Fibroblast of mammary gland (primary cell): Measurements from ENCODE around the gene PCSK6.
A peak's percentile ranks its signal among the peaks of the same experiment; 100 is the strongest.

ENCODE experiments used
- DNase-seq: peaks from one replicate; pipeline ENCODE4 v3.0.0-alpha.2; 2010; ENCODE audit warnings: low read depth
- H3K4me3 ChIP-seq: 2 replicates; pipeline ENCODE4 v1.5.1; 2011; ENCODE audit warnings: low read depth, mild to moderate bottlenecking, low read length, moderate library complexity; ENCODE audit not compliant: control insufficient read depth
- CTCF ChIP-seq: conservative IDR thresholded peaks from 2 replicates; pipeline ENCODE4 v1.5.1; 2011; ENCODE audit warnings: low read depth, low read length, inconsistent platforms; ENCODE audit not compliant: control insufficient read depth, insufficient read depth

The PCSK6 gene

DNA sequence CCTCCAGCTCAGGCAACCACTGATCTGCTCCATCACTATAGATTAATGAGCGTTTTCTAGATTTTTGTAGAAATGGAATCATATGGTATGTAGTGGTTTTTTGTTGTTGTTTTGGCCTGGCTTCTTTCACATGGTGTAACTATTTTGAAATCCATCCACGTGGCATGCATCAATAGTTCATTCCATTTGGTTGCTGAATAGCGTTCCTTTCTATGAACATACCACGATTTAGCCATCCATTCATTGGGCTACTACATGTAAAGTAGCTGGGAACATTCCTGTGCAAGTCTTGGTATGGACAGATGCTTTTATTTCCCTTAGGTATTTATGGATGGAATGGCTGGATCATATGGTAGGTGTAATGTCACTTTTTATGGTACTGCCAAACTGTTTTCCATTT, 227.0 kb downstream of the PCSK6 start:
- no peak for DNase-seq
- no peak overlapping the region for H3K4me3 ChIP-seq
- no peak for TF ChIP-seq CTCF

DNA sequence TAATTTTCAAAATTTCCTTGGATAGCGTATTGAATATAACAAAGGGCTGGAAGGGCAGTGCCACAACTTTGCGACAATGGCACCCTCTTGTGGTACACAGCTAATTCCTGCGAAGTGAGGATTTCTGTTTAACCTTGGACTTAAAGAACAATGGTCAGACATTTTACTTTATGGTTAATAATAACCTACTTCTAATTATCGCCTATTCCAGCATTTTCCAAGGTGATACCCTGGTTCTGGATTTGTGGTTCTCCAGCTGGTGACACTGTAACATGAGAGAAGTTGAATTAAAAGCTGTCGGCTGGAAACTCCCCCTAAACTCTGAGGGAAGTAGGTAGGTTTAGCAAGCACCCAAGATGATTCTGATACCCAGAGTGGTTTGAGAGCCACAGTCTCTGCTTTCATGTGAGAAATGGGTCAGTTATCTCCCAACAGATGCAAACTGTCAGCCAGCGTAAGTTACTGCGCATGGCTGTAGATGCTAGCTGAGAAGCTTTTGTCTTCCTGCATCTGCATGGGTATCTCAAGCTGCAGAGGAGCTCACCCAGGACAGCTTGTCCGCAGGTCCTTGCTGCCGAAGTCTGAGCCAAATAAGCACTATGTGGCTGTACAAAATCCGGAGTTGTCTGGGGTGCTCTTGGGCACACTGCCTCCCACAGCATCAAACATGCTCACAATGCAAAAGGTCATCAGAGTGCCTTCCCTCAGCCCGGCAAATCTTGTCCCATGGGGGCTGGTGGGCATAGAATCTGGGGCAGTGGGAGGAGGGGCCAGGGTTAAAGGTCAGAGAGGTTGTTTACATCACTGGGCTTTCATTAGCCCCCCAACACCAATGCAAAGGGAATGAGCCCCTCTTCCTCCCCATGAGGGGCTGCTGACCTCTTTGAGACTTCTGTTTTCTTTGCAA, 231.0 kb downstream of the PCSK6 start:
- no peak overlapping the region for H3K4me3 ChIP-seq
- DNase-seq = peak; percentile 80
- TF ChIP-seq CTCF = peak; percentile 90

DNA sequence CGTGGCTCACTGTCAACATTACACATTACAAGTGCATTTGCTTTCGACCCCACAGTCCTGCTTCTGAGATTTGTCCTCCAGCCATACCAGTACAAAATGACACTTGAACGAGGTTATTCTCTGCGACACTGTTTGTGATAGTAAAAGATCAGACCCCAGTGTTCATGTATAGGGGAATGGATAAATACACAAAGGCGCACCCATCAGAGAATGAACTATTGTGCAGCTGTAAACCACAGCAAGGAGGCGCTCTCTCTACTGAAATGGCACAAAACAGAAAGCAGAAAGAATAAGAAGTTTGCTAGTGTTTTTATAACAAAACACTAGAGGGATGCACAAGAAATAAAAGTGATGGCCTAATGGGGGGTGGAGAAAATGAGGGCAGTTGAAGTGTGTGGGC, 232.8 kb downstream of the PCSK6 start:
- DNase-seq = no peak
- H3K4me3 ChIP-seq = no peak overlapping the region

DNA sequence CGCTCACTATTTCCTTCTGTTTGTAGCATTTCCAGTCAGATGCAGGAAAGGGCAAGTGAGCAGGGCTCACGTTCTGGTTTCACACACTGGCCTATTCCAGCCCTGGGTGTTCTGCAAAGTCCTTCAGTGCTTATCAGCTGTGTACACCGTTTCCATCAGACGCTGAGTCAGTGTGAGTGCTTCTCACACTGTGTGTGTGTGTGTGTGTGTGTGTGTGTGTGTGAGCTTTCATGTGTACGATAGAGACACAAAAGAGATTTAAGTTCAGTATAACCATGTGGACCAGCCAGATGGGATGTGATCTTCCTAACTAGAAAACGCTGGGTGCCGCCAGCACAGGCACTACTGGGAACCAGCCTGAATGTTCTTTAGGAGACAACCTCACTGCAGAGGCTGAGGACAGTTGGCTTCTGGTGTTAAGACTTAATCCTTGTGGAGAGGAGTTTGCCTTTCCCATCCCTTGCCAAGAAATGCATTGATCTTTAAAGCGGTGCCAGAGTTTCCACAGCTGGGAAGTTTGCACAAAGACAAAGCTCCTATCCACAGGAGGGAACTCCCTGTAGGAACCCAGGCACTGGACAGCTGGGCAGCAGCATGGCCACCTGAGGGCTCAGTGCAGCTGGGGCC, 233.8 kb downstream of the PCSK6 start:
- DNase-seq = peak; percentile 67
- TF ChIP-seq CTCF = no peak
- H3K4me3 ChIP-seq = no peak overlapping the region

More for the DNA sequence above, 232.8 kb downstream of the PCSK6 start:
- peak; percentile 52 for TF ChIP-seq CTCF

- TF ChIP-seq CTCF = no peak
- no peak for DNase-seq
- H3K4me3 ChIP-seq = no peak overlapping the region
Observed at GRCh38 chr15:101255051-101255395, 234.5 kb downstream of the PCSK6 start.

GRCh38 chr15:101254157-101255050, 235.1 kb downstream of the PCSK6 start:
- DNase-seq = no peak
- no peak overlapping the region for H3K4me3 ChIP-seq
- no peak for TF ChIP-seq CTCF
